HepG2 (cell line): ENCODE data around the gene SP110.

ENCODE experiments used
- LCORL ChIP-seq, 2 experiments: fragments of 450-650 bp in 1 of 2; sonication (generic) in 1 of 2; formaldehyde crosslinking in 1 of 2; IDR thresholded peaks; 2 replicates each; pipeline versions ENCODE4 v1.5.0 to v1.6.1; 2017 to 2020; ENCODE audit warnings: antibody characterized with exemption in 1 of 2, missing genetic modification reagents in 1 of 2
- MAFK ChIP-seq, 2 experiments: IDR thresholded peaks in 1 of 2; conservative IDR thresholded peaks in 1 of 2; 2 replicates each; pipeline ENCODE4 v1.6.1; 2011; ENCODE audit warnings: improper control_type of control experiment in 2 of 2, low read length in 2 of 2
- MBD4 ChIP-seq: IDR thresholded peaks from 2 replicates; pipeline ENCODE4 v1.6.1; 2012; ENCODE audit warnings: low read length, inconsistent platforms, borderline replicate concordance
- REST ChIP-seq, 2 experiments: IDR thresholded peaks; 2 replicates each; pipeline ENCODE4 v1.6.1; 2011 to 2012; ENCODE audit warnings: low read length in 2 of 2, borderline replicate concordance in 1 of 2, low read depth in 1 of 2, mild to moderate bottlenecking in 1 of 2, moderate library complexity in 1 of 2
- ZNF501 ChIP-seq: sonication (generic); formaldehyde crosslinking; IDR thresholded peaks from 2 replicates; pipeline ENCODE4 v1.5.1; 2020; ENCODE audit warnings: mild to moderate bottlenecking, moderate library complexity, missing genetic modification reagents
- ZNF549 ChIP-seq: sonication (generic); formaldehyde crosslinking; IDR thresholded peaks from 2 replicates; pipeline ENCODE4 v1.5.0; 2020; ENCODE audit warnings: missing genetic modification reagents
- TF ChIP-seq, protein P1 (sequence below): sonication (generic); formaldehyde crosslinking; IDR thresholded peaks from 2 replicates; pipeline ENCODE4 v1.5.0; 2020; ENCODE audit warnings: mild to moderate bottlenecking, missing genetic modification reagents, moderate library complexity

- TF ChIP-seq MBD4: no peak
- TF ChIP-seq REST (IDR thresholded peaks at IDR 0.05; ENCODE audit: borderline replicate concordance in 1 of 2, low read depth in 1 of 2, low read length in 2 of 2): no peak
- no peak for TF ChIP-seq MAFK (conservative IDR thresholded peaks at IDR 0.05 in 1 of 2, IDR thresholded peaks at IDR 0.05 in 1 of 2; ENCODE audit: low read length in 2 of 2)
- TF ChIP-seq LCORL (IDR thresholded peaks at IDR 0.05): no peak
- TF ChIP-seq LCORL (CRISPR knock-in tag; IDR thresholded peaks at IDR 0.05): no peak
- TF ChIP-seq, protein P1, sequence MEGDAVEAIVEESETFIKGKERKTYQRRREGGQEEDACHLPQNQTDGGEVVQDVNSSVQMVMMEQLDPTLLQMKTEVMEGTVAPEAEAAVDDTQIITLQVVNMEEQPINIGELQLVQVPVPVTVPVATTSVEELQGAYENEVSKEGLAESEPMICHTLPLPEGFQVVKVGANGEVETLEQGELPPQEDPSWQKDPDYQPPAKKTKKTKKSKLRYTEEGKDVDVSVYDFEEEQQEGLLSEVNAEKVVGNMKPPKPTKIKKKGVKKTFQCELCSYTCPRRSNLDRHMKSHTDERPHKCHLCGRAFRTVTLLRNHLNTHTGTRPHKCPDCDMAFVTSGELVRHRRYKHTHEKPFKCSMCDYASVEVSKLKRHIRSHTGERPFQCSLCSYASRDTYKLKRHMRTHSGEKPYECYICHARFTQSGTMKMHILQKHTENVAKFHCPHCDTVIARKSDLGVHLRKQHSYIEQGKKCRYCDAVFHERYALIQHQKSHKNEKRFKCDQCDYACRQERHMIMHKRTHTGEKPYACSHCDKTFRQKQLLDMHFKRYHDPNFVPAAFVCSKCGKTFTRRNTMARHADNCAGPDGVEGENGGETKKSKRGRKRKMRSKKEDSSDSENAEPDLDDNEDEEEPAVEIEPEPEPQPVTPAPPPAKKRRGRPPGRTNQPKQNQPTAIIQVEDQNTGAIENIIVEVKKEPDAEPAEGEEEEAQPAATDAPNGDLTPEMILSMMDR (CRISPR knock-in tag): no peak
- no peak for TF ChIP-seq ZNF549 (CRISPR knock-in tag)
- TF ChIP-seq ZNF501: no peak
Measured at GRCh38 chr2:230127195-230127594, 92.6 kb downstream of the SP110 start.
